LNCAP (cell line): ENCODE results near the gene ZNF195.

Experiments
- CTCF ChIP-seq: fragments of 450-650 bp; IDR thresholded peaks from 2 replicates; pipeline ENCODE4 v1.5.1; 2017; ENCODE audit warnings: mild to moderate bottlenecking

Gene ZNF195

GRCh38 chr11:3357302-3357701 is 21.6 kb downstream of the ZNF195 start:
- TF ChIP-seq CTCF: no peak

- no peak for TF ChIP-seq CTCF
These were observed 22.1 kb downstream of the ZNF195 start for GRCh38 chr11:3356858-3357257.

GRCh38 chr11:3353066-3353465 is 25.9 kb downstream of the ZNF195 start:
- no peak for TF ChIP-seq CTCF

GRCh38 chr11:3347127-3347526 is 31.8 kb downstream of the ZNF195 start:
- no peak for TF ChIP-seq CTCF

- TF ChIP-seq CTCF: no peak
These were observed 32.4 kb downstream of the ZNF195 start for GRCh38 chr11:3346587-3346986.

- no peak for TF ChIP-seq CTCF
These were observed 33.2 kb downstream of the ZNF195 start for GRCh38 chr11:3345736-3346135.

GRCh38 chr11:3344327-3345174 is 34.4 kb downstream of the ZNF195 start:
- TF ChIP-seq CTCF: no peak
